K562 (cell line): ENCODE data around the gene FKRP. TPM values are rescaled to one million over a fixed set of nuclear protein-coding genes. Genes with fewer than 3 reads are reported as not detected.
A peak's percentile ranks its signal among the peaks of the same experiment; 100 is the strongest.

Source experiments
- ARID2 ChIP-seq: fragments of 450-650 bp; IDR thresholded peaks from 2 replicates; pipeline ENCODE4 v1.6.1; 2017; ENCODE audit warnings: antibody characterized with exemption, mild to moderate bottlenecking
- FOXA3 ChIP-seq, 2 experiments: fragments of 450-650 bp in 1 of 2; sonication (generic) in 1 of 2; formaldehyde crosslinking; IDR thresholded peaks in 1 of 2; conservative IDR thresholded peaks in 1 of 2; 2 replicates each; pipeline versions ENCODE4 v1.4.0 to v1.8.0; 2020 to 2022; ENCODE audit warnings: mild to moderate bottlenecking in 2 of 2, missing genetic modification reagents in 1 of 2
- HOXB6 ChIP-seq: fragments of 250-450 bp; sonication (Bioruptor Pico); IDR thresholded peaks from 2 replicates; pipeline ENCODE4 v1.5.1; 2022; ENCODE audit warnings: mild to moderate bottlenecking, borderline replicate concordance
- JUND ChIP-seq, 2 experiments: IDR thresholded peaks; 2 replicates in 1 of 2; 3 replicates in 1 of 2; pipeline ENCODE4 v1.6.1; 2011; ENCODE audit warnings: borderline replicate concordance in 2 of 2, low read depth in 2 of 2, low read length in 2 of 2, improper control_type of control experiment in 1 of 2, missing biosample characterization in 1 of 2, missing genetic modification characterization in 1 of 2, missing genetic modification reagents in 1 of 2
- KHSRP ChIP-seq: fragments of 450-650 bp; IDR thresholded peaks from 2 replicates; pipeline ENCODE4 v1.6.1; 2017
- MTA2 ChIP-seq: fragments of 450-650 bp; IDR thresholded peaks from 2 replicates; pipeline ENCODE4 v1.6.1; 2016; ENCODE audit warnings: low read depth
- RAD21 ChIP-seq, 2 experiments: fragments of 250-450 bp in 1 of 2; fragments of 450-650 bp in 1 of 2; sonication (Bioruptor Pico) in 1 of 2; formaldehyde crosslinking in 1 of 2; IDR thresholded peaks in 1 of 2; conservative IDR thresholded peaks in 1 of 2; 2 replicates each; pipeline versions ENCODE4 v1.4.0 to v1.8.0; 2020 to 2022; ENCODE audit warnings: mild to moderate bottlenecking in 2 of 2, moderate library complexity in 1 of 2
- XRCC5 ChIP-seq: fragments of 200-400 bp; formaldehyde crosslinking; IDR thresholded peaks from 2 replicates; pipeline ENCODE4 v1.6.1; 2017; ENCODE audit warnings: low read depth, mild to moderate bottlenecking, low read length
- ZEB2 ChIP-seq: fragments of 450-650 bp; IDR thresholded peaks from 2 replicates; pipeline ENCODE4 v1.6.1; 2016
- ZNF263 ChIP-seq: sonication (generic); formaldehyde crosslinking; IDR thresholded peaks from 2 replicates; pipeline ENCODE4 v1.8.0; 2022; ENCODE audit warnings: mild to moderate bottlenecking, missing genetic modification reagents, borderline replicate concordance
- polyA plus RNA-seq, 8 experiments: library from polyadenylated mRNA; depleted of rRNA in 4 of 8; stranded (reverse) in 5 of 8; unstranded in 3 of 8; fragments of >200 nt; fragmentation: Nextera tagmentation in 2 of 8; fragmentation: Illumina TruSeq in 1 of 8; extraction: Ambion mirVana in 2 of 8; extraction: Trizol in 1 of 8; gene quantifications; 2 replicates each; pipeline versions ENCODE4 v1.2.1 to v1.2.3, GENCODE V29; 2011 to 2014; ENCODE audit warnings: inconsistent platforms in 1 of 8, missing spikeins in 1 of 8
- total RNA-seq, 7 experiments: library from RNA; depleted of rRNA in 6 of 7; stranded (reverse); fragments of >200 nt in 6 of 7; fragmentation: Illumina TruSeq in 2 of 7; extraction: Trizol in 2 of 7; gene quantifications; 2 replicates each; pipeline versions ENCODE4 v1.2.1 to v1.2.3, GENCODE V29; 2011 to 2021; ENCODE audit warnings: low replicate concordance in 1 of 7
- TF ChIP-seq, protein P1 (sequence below), 2 experiments: fragments of 450-650 bp; formaldehyde crosslinking in 1 of 2; IDR thresholded peaks; 2 replicates each; pipeline versions ENCODE4 v1.4.0 to v1.6.1; 2014 to 2020; ENCODE audit warnings: mild to moderate bottlenecking in 2 of 2, borderline replicate concordance in 1 of 2, low read depth in 1 of 2
- TF ChIP-seq, protein P2 (sequence below): fragments of 450-650 bp; formaldehyde crosslinking; IDR thresholded peaks from 2 replicates; pipeline ENCODE4 v1.4.0; 2020; ENCODE audit warnings: mild to moderate bottlenecking, moderate library complexity
- TF ChIP-seq, protein P3 (sequence below): IDR thresholded peaks from 2 replicates; pipeline ENCODE4 v1.6.1; 2011; ENCODE audit warnings: borderline replicate concordance, low read depth, mild to moderate bottlenecking, moderate library complexity, low read length; ENCODE audit not compliant: insufficient read depth, poor library complexity, severe bottlenecking

FKRP gene
- total and polyA plus RNA-seq, 9 of the 15 experiments (the other 6 are each of a cell fraction or from before 2014, with no cell fraction given), result 0.68 to 16.1 (median 6.5) TPM

DNA sequence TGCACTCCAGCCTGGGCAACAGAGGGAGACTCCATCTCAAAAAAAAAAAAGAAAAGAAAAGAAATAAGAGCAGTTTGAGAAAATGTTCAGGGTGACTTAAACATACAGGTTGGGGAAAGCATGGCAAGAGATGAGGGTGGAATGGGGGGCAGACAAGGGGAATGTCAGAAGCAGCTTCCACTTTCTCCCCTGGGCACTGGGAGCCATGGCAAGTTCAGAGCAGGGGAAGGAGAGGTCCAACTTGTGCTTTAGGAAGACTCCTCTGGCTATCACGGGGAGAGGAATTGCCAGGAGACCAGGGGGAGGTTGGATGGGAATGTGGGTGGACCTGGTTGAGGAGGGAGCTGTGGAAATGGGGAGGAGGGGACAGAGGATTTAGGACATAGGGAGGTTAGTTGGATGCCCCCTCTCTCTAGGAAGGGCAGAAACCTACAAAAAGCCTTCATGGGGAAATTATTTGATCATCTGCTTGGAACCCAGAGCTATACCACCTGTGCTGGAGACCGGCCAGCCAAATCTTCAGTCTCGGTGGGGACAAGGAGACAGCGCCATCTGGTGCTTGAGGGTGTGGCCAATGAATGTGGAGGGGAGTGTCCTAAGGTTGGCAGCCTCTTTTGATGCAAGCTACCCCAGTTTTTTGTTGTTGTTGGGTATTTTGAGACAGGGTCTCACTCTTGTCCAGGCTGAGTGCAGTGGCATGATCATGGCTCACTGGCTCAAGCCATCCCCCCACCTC lies 7.7 kb downstream of the FKRP start (continued):
- TF ChIP-seq, protein P1, sequence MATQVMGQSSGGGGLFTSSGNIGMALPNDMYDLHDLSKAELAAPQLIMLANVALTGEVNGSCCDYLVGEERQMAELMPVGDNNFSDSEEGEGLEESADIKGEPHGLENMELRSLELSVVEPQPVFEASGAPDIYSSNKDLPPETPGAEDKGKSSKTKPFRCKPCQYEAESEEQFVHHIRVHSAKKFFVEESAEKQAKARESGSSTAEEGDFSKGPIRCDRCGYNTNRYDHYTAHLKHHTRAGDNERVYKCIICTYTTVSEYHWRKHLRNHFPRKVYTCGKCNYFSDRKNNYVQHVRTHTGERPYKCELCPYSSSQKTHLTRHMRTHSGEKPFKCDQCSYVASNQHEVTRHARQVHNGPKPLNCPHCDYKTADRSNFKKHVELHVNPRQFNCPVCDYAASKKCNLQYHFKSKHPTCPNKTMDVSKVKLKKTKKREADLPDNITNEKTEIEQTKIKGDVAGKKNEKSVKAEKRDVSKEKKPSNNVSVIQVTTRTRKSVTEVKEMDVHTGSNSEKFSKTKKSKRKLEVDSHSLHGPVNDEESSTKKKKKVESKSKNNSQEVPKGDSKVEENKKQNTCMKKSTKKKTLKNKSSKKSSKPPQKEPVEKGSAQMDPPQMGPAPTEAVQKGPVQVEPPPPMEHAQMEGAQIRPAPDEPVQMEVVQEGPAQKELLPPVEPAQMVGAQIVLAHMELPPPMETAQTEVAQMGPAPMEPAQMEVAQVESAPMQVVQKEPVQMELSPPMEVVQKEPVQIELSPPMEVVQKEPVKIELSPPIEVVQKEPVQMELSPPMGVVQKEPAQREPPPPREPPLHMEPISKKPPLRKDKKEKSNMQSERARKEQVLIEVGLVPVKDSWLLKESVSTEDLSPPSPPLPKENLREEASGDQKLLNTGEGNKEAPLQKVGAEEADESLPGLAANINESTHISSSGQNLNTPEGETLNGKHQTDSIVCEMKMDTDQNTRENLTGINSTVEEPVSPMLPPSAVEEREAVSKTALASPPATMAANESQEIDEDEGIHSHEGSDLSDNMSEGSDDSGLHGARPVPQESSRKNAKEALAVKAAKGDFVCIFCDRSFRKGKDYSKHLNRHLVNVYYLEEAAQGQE (IDR thresholded peaks at IDR 0.05; ENCODE audit: borderline replicate concordance), result peak; percentile 54; the same call in 1 of the 2 replicates
- TF ChIP-seq, protein P1 (CRISPR knock-in tag; IDR thresholded peaks at IDR 0.05; ENCODE audit: low read depth), result no peak
- 0 out of 2 replicates have a peak, but pooled peaks have one; percentile 26 for TF ChIP-seq ZEB2
- no peak for TF ChIP-seq KHSRP
- no peak for TF ChIP-seq HOXB6 (CRISPR knock-in tag)
- TF ChIP-seq ARID2, result peak; percentile 70; the same call in 1 of the 2 replicates
- TF ChIP-seq XRCC5, result peak; percentile 39; the same call in 1 of the 2 replicates
- TF ChIP-seq FOXA3 (CRISPR knock-in tag; conservative IDR thresholded peaks at IDR 0.05 in 1 of 2, IDR thresholded peaks at IDR 0.05 in 1 of 2), result no peak
- TF ChIP-seq, protein P2, sequence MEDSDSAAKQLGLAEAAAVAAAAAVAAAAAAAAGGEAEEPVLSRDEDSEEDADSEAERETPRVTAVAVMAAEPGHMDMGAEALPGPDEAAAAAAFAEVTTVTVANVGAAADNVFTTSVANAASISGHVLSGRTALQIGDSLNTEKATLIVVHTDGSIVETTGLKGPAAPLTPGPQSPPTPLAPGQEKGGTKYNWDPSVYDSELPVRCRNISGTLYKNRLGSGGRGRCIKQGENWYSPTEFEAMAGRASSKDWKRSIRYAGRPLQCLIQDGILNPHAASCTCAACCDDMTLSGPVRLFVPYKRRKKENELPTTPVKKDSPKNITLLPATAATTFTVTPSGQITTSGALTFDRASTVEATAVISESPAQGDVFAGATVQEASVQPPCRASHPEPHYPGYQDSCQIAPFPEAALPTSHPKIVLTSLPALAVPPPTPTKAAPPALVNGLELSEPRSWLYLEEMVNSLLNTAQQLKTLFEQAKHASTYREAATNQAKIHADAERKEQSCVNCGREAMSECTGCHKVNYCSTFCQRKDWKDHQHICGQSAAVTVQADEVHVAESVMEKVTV (CRISPR knock-in tag), result peak; percentile 29; the same call in 1 of the 2 replicates
- 0 out of 2 replicates have a peak, but pooled peaks have one; percentile 15 for TF ChIP-seq JUND (IDR thresholded peaks at IDR 0.05; ENCODE audit: borderline replicate concordance, low read depth, low read length)
- TF ChIP-seq JUND (tag; IDR thresholded peaks at IDR 0.05; ENCODE audit: borderline replicate concordance, low read depth, low read length), result no peak
- TF ChIP-seq MTA2, result no peak
- peak; percentile 70; the same call in 1 of the 2 replicates for TF ChIP-seq ZNF263
- TF ChIP-seq, protein P3, sequence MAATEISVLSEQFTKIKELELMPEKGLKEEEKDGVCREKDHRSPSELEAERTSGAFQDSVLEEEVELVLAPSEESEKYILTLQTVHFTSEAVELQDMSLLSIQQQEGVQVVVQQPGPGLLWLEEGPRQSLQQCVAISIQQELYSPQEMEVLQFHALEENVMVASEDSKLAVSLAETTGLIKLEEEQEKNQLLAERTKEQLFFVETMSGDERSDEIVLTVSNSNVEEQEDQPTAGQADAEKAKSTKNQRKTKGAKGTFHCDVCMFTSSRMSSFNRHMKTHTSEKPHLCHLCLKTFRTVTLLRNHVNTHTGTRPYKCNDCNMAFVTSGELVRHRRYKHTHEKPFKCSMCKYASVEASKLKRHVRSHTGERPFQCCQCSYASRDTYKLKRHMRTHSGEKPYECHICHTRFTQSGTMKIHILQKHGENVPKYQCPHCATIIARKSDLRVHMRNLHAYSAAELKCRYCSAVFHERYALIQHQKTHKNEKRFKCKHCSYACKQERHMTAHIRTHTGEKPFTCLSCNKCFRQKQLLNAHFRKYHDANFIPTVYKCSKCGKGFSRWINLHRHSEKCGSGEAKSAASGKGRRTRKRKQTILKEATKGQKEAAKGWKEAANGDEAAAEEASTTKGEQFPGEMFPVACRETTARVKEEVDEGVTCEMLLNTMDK, result peak; percentile 28
- TF ChIP-seq RAD21 (CRISPR knock-in tag; conservative IDR thresholded peaks at IDR 0.05 in 1 of 2, IDR thresholded peaks at IDR 0.05 in 1 of 2), result peak; percentile 37 to 74
